K562 (cell line): ENCODE results near the gene ACTR1B. TPM values are rescaled to one million over a fixed set of nuclear protein-coding genes. Genes with fewer than 3 reads are reported as not detected.

Source experiments
- BRF2 ChIP-seq: IDR thresholded peaks from 3 replicates; pipeline ENCODE4 v1.6.1; 2011; ENCODE audit warnings: borderline replicate concordance, mild to moderate bottlenecking; ENCODE audit not compliant: insufficient read length, insufficient read depth
- CGGBP1 ChIP-seq: fragments of 250-450 bp; sonication (Bioruptor Pico); IDR thresholded peaks from 2 replicates; pipeline ENCODE4 v1.9.0; 2021; ENCODE audit warnings: mild to moderate bottlenecking
- CSDE1 ChIP-seq, 2 experiments: fragments of 450-650 bp; IDR thresholded peaks; 2 replicates each; pipeline ENCODE4 v1.6.1; 2016; ENCODE audit warnings: mild to moderate bottlenecking in 1 of 2
- CTCFL ChIP-seq: IDR thresholded peaks from 2 replicates; pipeline ENCODE4 v1.6.1; 2011; ENCODE audit warnings: borderline replicate concordance, low read depth, mild to moderate bottlenecking, moderate library complexity, low read length; ENCODE audit not compliant: insufficient read depth, poor library complexity, severe bottlenecking
- ETV5 ChIP-seq: sonication (generic); formaldehyde crosslinking; IDR thresholded peaks from 2 replicates; pipeline ENCODE4 v1.4.0; 2020; ENCODE audit warnings: low read depth, mild to moderate bottlenecking, missing genetic modification reagents
- ILK ChIP-seq: fragments of 450-650 bp; IDR thresholded peaks from 2 replicates; pipeline ENCODE4 v1.6.1; 2016; ENCODE audit warnings: missing genetic modification characterization, low read depth, mild to moderate bottlenecking, missing compliant biosample characterization, moderate library complexity, borderline replicate concordance
- MCM5 ChIP-seq: fragments of 450-650 bp; IDR thresholded peaks from 2 replicates; pipeline ENCODE4 v1.6.1; 2016; ENCODE audit warnings: low read depth
- MTF1 ChIP-seq: fragments of 250-450 bp; sonication (Bioruptor Pico); IDR thresholded peaks from 2 replicates; pipeline ENCODE4 v1.9.0; 2021; ENCODE audit warnings: moderate library complexity, mild to moderate bottlenecking, inconsistent platforms, borderline replicate concordance
- NCOA1 ChIP-seq: fragments of 450-650 bp; IDR thresholded peaks from 2 replicates; pipeline ENCODE4 v1.6.1; 2016; ENCODE audit warnings: low read depth
- POU5F1 ChIP-seq: fragments of 150-350 bp; IDR thresholded peaks from 2 replicates; pipeline ENCODE4 v1.6.1; 2014; ENCODE audit warnings: borderline replicate concordance, low read length, low read depth, mild to moderate bottlenecking; ENCODE audit not compliant: partially characterized antibody
- RAD21 ChIP-seq, 2 experiments: fragments of 250-450 bp in 1 of 2; fragments of 450-650 bp in 1 of 2; sonication (Bioruptor Pico) in 1 of 2; formaldehyde crosslinking in 1 of 2; IDR thresholded peaks in 1 of 2; conservative IDR thresholded peaks in 1 of 2; 2 replicates each; pipeline versions ENCODE4 v1.4.0 to v1.8.0; 2020 to 2022; ENCODE audit warnings: mild to moderate bottlenecking in 2 of 2, moderate library complexity in 1 of 2
- ZEB2 ChIP-seq: fragments of 450-650 bp; IDR thresholded peaks from 2 replicates; pipeline ENCODE4 v1.6.1; 2016
- ZNF253 ChIP-seq: fragments of 250-450 bp; sonication (Bioruptor Pico); conservative IDR thresholded peaks from 2 replicates; pipeline ENCODE4 v1.6.1; 2021; ENCODE audit warnings: mild to moderate bottlenecking
- ZNF318 ChIP-seq, 2 experiments: fragments of 450-650 bp; IDR thresholded peaks; 2 replicates each; pipeline ENCODE4 v1.6.1; 2016; ENCODE audit warnings: mild to moderate bottlenecking in 2 of 2, borderline replicate concordance in 1 of 2, low read depth in 1 of 2, moderate library complexity in 1 of 2
- ZNF695 ChIP-seq: fragments of 450-650 bp; formaldehyde crosslinking; IDR thresholded peaks from 2 replicates; pipeline ENCODE4 v1.4.0; 2020; ENCODE audit warnings: mild to moderate bottlenecking, moderate library complexity
- polyA plus RNA-seq, 8 experiments: library from polyadenylated mRNA; depleted of rRNA in 4 of 8; stranded (reverse) in 5 of 8; unstranded in 3 of 8; fragments of >200 nt; fragmentation: Nextera tagmentation in 2 of 8; fragmentation: Illumina TruSeq in 1 of 8; extraction: Ambion mirVana in 2 of 8; extraction: Trizol in 1 of 8; gene quantifications; 2 replicates each; pipeline versions ENCODE4 v1.2.1 to v1.2.3, GENCODE V29; 2011 to 2014; ENCODE audit warnings: inconsistent platforms in 1 of 8, missing spikeins in 1 of 8
- total RNA-seq, 7 experiments: library from RNA; depleted of rRNA in 6 of 7; stranded (reverse); fragments of >200 nt in 6 of 7; fragmentation: Illumina TruSeq in 2 of 7; extraction: Trizol in 2 of 7; gene quantifications; 2 replicates each; pipeline versions ENCODE4 v1.2.1 to v1.2.3, GENCODE V29; 2011 to 2021; ENCODE audit warnings: low replicate concordance in 1 of 7

Gene ACTR1B
- total and polyA plus RNA-seq, 9 of the 15 experiments (the other 6 are each of a cell fraction or from before 2014, with no cell fraction given) = 0.49 to 42.3 (median 22.5) TPM

- 0 out of 2 replicates have a peak, but pooled peaks have one; percentile 38 for TF ChIP-seq ETV5 (CRISPR knock-in tag)
- TF ChIP-seq ZNF318 (IDR thresholded peaks at IDR 0.05; ENCODE audit: borderline replicate concordance in 1 of 2, low read depth in 1 of 2) = no peak
- TF ChIP-seq ZNF253 (CRISPR knock-in tag) = no peak
- TF ChIP-seq MCM5 = no peak
- no peak for TF ChIP-seq BRF2
- no peak for TF ChIP-seq RAD21 (CRISPR knock-in tag; conservative IDR thresholded peaks at IDR 0.05 in 1 of 2, IDR thresholded peaks at IDR 0.05 in 1 of 2)
- no peak for TF ChIP-seq CGGBP1 (CRISPR knock-in tag)
- TF ChIP-seq CSDE1 (IDR thresholded peaks at IDR 0.05) = no peak
- TF ChIP-seq ILK (tag) = no peak
- TF ChIP-seq ZEB2 = peak; percentile 80; the same call in 1 of the 2 replicates
- no peak for TF ChIP-seq NCOA1
- no peak for TF ChIP-seq CTCFL
- TF ChIP-seq MTF1 (CRISPR knock-in tag) = no peak
- no peak for TF ChIP-seq ZNF695 (CRISPR knock-in tag)
- TF ChIP-seq POU5F1 = no peak
Observed at GRCh38 chr2:97662895-97663625, 784 bp downstream of the ACTR1B start (continued).
